ENCODE measurements around the gene MBLAC1.

MBLAC1 gene

DNA sequence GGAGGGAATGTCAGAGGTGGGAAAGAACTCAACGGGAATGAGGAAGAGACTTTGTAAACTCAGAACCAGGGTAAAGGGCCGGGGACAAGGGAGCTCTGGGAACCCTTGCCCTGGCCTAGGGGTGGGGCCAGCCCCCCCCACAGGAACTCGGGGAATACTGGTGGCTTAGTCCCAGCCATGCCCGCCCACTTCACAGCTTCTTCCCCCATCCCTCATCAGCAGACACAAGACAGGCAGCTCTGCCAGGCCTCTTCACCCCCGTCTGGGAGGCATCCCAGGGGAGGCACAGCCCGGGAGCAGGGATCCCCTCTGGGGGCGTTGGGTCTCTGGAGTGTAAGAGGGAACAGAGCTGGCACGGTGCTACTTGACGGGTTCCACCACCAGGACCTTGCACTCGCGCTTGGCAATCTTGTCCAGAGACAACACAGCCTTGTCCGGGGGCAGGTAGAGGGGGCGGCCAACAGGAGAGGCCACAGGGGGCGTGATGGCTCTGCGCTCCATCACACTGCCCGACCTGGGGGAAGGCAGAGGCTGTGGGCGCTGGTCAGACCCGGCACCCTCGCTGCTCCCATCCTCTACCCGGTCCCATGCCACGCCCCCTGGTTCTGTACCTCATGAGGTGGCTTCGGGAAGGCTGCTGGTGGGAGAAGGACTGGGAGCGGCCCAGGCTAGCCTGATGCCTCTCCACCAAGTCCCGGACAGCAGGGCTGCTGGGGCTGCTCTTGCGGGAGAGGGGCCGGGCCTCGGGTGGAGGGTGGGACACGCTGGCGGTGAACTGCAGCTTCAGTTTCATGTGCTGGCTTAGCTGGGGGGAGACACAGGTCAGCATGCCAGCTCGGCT, 28.1 kb downstream of the MBLAC1 start:
- no peak for DNase-seq

DNA sequence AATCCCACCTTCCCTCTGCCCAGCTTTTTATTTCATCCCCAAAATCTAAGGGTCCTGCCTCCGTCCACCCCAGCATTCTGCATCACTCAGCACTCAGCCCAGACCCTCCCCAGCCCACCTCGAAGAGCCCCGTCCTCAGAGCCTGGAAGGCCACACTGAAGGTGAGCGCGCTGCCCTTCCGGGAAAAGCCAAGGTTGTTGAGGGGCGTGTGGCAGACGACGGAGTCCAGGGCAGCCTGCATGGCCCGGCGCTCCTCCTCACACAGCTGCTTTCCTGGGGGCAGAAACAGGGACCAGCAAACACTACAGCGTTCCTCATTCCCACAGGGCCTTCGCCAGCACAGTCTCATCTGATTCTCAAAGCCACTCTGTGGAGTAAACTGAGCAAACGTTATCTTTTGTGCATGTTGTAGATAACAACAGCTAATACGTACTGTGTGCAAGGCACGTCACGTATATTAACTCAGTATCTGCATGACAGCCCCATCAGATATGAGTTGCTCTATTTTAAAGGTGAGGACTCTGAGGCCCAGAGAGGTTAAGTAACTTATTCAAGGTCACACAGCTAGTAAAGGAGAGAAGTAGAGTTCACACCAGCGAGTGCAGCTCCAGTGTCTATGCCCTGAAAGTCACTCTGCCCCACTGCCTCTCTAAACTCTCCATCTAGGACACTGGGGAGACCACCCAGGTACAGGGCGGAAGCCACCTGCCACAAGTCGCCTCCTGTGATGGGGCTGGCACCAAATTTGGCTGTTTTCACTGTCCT, 29.0 kb downstream of the MBLAC1 start:
- no peak for DNase-seq

DNA sequence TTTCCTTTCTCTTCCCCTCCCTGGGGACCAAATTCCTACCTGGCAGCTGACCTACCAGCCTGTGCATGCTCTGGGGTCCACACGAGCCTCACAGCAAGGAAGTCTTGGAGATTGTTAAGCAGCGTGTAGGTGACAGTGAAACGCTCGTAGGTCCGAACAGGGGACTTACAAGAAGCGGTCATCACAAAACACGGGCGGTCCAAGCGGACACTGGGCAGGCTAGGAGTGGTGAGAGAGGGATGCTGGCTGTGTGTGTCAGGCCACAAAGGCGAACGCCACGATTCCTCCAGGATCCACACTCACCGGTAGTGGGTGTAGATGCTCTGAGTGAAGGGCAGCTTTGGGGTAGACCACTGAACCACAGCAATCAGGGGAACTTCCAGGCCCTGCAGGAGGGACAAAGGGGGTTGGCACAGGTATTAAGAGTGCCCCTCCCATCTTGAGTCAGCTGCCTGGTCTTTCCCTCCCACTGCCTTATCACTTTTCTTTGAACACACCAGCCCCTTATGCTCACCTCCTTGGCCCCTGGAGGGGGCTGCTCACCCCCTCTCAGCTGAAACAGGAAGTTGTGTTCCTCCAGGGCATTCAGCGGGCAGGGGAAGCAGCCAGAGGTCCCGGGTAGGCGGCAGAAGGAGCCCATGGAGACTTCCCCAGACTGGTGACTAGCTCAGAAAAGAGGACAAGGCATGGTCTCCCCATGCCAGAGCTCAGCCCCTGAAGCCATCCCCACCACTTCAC, 29.7 kb downstream of the MBLAC1 start:
- no peak for DNase-seq

DNA sequence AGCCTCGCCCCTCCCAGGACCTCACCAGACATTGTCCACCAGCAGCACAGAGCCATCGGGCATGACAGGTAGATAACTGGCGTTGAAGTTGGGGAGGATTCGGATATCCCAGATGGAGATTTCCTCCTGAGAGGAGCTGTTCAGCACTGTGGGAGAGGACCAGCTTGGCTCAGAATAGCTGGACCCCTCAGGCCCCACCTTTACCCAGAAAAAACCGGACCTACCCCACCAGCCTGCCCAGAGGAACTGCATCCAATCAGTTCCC, 30.2 kb downstream of the MBLAC1 start:
- DNase-seq = no peak

DNA sequence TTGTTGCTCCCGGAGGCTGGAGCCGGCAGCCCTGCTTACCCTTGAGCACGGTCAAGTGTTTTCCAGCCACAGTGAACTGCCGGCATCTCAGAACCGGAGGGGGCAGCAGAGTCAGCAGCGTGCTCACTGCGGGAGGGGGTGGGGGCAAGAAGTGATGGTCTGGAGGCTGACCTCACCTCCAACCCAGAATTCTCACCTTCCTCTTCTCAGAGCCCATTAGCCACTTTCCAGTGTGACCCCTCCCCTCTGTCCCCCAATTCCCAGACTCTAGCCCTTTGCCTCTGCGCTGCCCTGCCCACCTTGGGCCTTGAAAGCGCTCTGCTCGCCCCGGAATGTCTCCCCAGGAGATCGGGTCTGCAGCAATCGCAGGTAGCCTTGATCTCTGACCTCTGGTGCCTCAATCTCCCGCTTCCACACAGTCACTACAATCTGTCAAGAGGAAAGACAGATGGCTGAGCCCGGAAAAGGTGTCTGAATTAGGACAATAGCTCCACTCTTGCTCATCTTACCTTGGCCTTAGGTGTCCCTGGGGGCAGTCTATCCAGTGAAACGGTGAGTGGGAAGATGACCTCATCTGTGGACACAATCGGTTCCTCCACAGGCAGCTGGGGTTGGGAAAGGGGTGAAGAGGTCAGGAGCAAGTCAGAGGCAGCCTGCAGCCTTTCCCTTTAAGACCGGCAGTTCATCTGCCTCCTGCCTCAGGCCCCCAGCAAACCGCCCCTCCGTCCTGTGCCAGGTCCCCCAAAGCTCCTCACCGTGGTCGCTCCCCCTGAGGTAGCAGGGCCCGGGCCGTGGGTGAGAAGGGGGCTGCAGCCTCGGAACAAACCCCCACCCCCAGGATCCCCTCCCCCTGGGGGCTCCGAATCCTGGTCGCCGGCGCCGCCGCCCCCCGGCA, 30.8 kb downstream of the MBLAC1 start:
- no peak for DNase-seq

DNA sequence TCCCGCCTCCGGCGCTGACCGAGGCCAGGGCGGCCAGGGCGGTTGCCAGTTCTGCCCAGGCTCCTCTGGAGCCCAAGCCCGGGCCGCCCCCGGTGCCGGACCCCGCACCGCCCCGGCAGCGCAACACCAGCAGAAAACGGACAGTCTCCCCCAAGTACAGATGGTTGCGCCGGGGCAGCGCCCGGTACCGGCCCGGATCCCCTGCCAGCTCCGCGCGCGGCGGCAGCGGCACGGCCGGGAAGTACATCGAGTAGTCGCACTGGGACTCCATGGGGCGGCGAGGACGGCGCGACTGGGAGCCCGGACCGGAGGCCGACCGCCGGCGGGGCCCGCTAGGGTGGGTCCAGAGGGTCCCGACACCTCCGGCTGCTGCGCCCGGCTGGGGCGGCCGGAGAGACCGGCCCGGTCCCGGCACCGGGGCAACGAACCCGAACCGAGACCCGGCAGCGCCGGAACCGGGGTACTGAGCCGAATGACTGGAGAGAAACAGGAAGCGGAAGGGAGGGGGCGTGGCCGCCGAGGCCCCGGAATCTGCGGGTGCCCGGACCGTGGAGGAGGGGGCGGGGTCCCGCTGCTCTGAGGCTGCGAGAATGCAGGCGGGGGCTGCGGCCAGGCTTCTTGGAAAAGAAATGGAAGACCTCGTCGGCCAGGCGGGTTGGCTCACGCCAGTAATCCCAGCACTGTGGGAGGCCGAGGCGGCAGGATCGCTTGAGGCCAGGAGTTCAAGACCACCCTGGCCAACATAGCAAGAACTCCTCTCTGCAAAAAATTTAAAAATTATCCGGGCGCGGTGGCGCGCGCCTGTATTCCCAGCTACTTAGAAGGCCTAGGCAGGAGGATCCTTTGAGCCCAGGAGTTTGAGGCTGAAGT, 31.7 kb downstream of the MBLAC1 start, which contains the start of gene TRAPPC14:
Gene TRAPPC14, minus strand, starts transcription at position 495 of the 870 bp plus-strand sequence. Its CDS starts 224 bp downstream, at position 271.
- DNase-seq = peak; percentile 71 to 80

DNA sequence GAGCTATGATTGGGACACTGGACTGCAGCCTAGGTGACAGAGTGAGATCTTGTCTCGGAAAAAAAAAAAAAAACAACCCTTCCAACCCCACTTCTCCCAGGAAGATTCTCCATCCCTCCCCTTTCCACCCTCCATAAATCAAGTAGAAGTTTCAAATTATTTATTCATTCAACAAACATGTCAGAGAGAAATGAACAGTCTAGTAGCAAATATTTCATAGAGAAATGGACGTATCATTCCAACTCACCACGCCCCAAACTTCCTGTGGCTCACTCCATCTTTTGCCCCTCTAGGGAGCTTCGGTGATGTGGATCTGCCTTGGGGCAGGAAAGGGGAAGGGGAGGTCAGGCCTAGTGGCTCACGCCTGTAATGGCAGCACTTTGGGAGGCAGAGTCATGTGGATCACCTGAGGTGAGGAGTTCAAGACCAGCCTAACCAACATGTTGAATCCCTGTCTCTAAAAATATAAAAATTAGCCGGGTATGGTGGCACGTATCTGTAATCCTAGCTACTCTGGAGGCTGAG, 32.4 kb downstream of the MBLAC1 start:
- no peak for DNase-seq

DNA sequence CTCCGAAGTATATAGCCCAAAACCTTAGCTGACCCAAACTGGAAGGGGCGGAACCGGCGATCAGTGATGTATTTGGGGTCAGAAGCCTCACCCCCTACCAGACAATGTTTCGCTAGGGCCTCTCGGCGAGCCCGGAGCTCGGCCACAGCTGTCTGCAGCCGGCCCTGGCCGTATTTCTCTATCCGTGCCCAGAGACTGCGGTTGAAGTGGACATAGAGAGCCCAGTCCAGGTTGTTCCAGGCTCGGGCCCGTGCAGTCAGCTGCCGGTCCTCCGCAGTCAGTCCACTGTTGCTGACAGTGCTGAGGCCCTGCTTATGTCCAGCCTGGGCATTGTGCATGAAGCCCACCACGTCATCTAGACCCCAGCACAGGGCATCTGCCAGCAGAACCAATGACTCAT, 33.3 kb downstream of the MBLAC1 start:
- DNase-seq = no peak

DNA sequence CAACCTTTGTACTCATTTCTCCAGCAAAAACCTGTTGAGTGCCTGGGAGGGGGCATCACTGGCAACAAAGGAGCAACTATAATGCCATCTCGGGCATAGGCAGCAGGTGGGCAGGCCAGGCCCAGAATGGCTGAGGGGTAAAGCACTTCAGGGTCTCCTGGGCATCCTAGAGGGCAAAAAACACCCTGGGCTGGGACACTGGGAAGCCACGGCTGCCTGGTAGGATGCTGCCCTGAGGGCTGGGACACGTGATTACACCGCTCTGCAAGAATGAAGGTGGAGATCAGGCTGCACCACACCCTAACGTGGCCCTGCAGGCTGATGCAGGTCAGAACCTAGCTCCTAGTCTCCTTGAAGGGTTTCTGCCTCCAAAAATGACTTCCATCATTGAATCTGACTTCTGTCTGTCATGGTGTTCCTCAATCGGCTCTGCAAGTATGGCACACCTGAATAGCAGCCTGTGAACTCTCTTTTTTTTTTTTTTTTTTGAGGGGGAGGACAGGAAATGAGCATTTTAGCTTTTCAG, 36.3 kb downstream of the MBLAC1 start:
- no peak for DNase-seq

DNA sequence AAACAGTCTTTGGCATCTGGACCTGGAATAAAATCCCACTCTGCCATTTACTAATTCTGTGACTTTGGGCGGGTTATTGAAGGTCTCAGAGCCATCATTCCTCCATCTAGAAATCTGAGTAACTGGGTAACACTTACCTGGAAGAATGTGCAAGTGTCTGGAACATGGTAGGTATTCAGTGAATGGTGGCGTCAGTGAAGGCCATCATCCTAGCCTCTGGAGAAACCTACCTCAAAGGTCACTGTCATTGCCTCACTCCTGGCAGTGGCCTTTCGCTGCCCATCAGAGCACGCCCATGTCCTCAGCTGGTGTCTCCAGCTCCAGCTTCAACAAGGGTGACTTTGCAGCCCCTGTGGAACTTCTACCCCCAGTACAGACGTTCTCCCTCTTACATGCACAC, 37.1 kb downstream of the MBLAC1 start:
- DNase-seq = no peak

DNA sequence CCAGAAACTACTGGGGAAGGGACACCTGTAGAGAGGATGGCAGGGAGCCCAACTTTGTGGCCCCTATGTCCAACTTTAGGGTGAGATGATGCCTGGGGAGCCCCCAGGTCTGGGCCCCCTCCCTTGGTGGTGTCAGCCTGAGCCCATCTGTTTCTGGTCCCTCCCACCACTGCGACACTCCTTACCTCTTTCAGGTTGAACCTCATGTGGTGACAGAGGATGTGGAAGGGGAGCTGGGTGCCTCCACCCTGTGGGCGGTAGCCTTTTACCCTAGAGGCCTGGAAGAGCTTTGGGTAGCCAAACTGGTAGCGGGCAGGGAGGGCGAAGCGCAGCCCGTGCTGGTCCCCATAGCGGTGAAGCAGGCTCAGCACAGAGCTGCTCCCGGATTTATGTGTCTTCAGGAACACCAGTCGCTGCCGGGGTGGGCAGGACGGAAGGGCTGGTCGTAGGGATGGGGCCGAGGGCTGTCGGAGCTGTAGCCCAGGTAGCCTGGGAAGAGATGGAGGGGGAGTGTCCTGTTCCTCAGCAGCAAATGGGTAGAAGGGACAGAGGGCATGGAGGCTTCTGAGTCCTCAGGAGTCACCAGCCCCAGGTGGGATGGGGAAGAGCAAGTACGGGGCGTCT, 39.7 kb downstream of the MBLAC1 start:
- DNase-seq = no peak

DNA sequence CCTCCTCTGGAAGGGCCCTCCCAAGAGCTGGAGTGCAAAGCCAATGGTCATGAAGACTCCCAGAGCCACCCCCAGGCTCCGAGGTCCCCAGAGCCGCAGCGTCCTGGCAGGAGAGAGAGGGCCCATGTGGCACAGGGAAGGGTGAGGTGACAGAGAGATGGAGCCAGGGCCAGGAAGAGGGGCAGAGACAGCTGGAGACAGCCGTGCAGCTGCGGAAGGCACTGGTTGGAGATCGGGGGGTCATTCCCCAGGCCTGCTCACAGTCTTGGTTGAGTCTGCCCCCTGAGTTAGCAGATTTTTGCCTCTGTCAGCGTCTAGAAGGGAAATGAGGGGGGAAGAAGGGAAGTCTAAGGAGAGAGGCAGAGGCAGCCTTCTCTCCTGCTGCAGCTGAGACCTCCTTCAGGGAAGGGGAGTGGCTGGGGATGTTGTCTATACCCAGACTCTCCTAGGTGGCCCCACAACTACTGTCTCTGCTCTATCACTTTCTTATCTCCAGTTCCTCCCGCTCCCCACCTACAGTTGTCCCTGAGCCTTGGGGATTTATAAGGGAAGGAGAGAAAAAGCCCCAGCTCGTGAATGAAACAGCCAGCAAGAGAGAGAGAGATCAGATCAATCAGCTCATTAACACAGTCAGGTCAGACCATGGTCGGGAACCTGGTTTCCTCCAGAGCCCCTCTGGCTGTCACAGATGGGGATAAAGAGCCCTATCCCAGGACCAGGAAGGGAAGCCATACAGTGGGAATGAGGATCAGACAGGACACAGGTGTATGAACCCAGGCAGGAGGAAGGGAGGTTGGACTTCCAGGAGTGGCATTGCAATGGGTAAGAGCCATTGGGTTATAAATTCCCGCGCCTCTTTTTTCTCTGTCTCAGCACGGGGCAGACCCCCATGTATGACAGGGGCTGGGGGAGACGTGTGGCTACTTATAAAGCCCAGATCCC, 40.5 kb downstream of the MBLAC1 start:
- DNase-seq = no peak

DNA sequence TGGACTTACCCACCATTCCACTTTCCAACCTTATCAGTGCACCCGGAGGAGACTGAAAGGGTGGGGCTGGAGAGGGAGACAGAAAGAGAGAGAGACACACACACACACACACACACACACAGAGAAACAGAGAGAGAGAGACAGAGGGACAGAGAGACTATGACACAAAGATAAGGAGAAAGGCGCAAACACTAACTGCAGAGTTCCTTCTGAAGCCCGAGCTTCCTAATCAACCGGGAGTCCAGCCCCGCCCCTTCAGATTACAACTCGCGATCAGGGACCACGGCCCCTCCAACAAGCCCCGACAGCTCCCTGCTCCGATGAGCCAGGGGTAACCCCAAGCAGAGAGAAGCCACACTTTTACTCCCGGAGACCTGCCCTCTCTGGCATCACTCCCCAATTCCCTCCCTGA, 41.2 kb downstream of the MBLAC1 start:
- DNase-seq = no peak

DNA sequence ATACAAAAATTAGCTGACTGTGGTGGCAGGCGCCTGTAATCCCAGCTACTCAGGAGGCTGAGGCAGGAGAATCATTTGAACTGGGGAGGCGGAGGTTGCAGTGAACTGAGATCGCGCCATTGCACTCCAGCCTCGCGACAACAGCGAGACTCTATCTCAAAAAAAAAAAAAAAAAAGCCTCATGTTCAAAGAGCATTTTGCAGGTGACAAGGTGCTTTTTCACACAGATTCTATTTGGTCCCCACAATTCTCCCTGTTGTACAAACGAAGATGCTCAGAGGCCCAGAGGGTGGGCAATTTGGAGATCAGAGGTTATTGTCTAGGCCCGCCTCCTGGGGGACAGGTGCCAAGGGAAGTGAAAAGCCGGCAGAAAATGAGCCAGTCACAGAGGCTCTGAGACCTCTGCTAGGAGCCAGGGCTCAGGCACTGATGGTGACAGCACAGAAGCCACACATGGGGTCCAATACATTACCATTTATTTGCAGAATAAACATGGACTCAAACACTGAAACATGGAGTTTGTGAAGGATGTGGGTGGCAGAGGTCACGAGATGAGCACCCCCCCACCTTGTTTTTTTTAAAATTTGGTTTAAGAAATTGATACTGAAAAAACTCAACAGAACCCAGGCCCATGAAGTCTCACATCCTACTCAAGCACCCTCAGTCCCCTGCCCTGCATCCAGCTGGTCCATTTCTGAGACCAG, 42.5 kb downstream of the MBLAC1 start:
- DNase-seq = no peak

DNA sequence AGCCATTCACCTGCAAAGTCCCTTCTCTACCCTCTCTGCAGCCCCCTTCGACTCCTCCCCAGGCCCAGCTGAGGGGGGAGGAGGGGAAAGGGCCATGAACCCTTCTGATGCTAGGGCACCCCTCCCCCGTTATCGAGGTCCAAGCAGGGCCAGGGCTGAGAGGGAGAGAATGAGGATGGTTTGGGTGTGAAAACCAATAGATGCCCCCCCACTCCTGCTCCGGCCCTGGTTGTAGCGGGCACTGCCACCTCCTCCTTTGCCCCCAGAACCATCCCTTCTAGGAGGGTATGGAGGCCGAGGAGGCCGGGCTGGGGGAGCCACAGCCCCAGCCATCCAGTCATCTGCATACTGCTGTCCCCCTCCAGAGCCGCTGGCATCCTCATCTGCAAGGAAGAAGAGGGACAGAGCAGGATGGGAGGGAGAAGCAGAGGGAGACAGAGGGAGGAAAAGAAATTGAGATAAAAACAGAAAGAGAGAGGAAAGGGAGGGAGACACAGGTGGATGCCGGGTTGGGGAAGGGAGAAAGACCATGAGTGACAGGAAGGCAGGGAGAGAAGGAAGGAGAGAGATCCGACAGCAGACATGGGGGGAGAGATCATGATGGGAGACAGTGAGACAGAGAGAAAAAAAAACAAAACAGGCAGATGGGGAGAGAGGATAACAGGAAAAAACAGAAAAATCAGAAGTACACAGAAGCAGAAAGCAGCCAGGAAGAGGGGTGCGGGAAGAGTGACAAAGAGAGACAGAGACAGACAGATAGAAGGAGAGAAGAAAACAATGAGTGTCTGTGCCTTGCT, 43.5 kb downstream of the MBLAC1 start:
- no peak for DNase-seq

DNA sequence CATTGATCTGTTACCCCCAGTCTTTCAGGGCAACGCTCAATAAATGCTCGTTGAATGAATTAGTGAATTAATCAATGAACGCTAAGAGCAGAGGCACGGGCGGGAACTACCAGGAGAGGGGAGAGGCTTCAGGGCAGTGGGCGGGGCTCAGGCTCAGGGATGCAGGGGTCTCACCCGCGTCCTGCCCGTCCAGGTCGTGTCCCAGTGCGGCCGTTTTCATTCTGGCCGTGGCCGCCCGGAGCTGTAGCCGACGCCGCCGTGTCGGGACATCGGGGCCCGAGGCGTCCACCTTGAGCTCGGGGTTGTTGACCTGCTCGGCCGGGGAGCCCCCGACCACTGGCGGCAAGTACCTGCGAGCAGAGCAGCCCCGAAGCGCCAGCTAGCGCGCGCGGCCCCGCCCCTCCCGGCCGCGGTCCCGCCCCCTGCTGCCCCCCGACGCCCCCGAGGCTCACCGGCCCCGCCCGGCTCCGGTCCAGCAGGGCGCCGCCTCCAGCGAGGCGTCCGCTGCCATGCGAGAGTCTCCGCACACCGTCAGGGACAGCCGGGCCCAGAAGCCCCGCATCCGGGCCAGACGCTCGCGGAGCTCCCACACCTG, 44.4 kb downstream of the MBLAC1 start:
- DNase-seq = no peak

DNA sequence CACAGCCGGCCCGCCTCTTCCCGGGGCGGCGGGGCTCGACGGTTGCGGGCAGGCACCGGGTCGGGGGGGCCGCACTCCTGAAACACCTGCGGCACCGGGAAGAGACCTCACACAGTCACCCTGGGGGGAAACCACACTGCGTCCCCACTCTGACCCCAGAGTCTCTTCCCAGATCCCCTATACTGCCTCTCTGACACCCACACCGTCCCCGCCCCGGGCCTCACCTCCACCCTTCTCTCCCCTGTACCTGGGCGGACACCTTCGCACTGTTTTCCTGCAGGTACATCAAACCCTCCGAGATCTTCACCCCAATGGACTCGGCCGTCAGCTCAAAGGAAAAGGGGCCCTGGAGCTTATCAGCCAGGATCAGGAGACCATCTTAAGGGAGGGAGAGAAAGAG, 45.1 kb downstream of the MBLAC1 start:
- no peak for DNase-seq
